ENCODE data around the gene ZNF804A. TPM values are rescaled to one million over a fixed set of nuclear protein-coding genes. Genes with fewer than 3 reads are reported as not detected.

Gene ZNF804A
- total RNA-seq, 1 donor: 0.73 TPM

DNA sequence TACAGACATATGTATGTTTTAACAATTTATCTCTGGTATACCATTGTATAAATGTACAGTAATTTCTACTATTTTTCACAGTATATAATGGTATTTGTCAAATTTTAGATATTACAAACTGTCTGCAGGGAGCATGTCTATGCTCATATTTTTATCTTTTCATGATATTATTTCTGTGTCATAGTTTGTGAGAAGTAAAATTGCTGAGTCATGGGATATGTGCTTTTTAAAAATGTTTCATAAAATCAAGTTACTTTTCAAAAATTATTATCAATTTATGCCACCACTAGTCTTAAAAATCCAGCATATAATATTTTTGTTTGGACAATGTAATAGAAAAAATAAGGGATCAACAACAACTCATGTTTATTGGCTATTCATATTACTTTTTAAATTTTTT, 9.1 kb upstream of the ZNF804A start:
- no peaks in the 10 kb centered on the region for H3K27me3 ChIP-seq (ENCODE audit: insufficient read depth, low read length)
- H3K4me1 ChIP-seq (ENCODE audit: insufficient read depth, low read length): no peaks in the 10 kb centered on the region
- H3K4me3 ChIP-seq (ENCODE audit: low read length): no peak overlapping the region
- H3K9me3 ChIP-seq (ENCODE audit: low read depth, low read length): no peaks in the 10 kb centered on the region

DNA sequence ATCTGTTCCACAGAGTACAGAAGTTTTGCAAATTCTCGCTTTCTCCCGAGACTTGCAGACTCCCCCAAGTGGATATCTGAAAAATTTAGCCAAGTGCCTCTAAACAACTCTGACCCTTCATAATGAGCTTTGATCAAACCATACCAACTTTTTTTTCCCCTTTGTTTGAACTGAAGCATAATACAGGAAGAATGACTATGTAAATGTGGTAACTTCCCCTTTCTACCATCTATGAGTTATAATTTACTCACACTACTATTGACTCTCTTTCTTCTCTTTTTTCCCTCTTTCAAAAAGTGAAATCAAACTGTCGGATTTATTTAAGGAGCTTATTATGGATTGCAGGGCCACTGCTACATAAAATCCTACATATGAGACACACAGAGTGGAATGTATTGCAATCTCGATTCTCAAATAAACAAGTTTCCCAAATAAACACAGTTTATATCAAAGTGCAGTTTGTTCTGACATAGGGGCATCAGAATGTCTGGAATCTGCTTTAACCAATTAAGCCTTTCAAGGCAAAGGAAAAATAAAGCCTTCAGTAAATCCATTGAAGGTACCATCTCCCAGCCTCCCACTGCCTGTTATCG, 1.4 kb upstream of the ZNF804A start:
- H3K4me1 ChIP-seq (ENCODE audit: insufficient read depth, low read length): peaks cover 11% of the 10 kb centered on the region
- no peaks in the 10 kb centered on the region for H3K9me3 ChIP-seq (ENCODE audit: low read depth, low read length)
- H3K4me3 ChIP-seq (ENCODE audit: low read length): peak overlapping the region; percentile 57
- H3K27me3 ChIP-seq (ENCODE audit: insufficient read depth, low read length): peaks cover 7% of the 10 kb centered on the region

- Histone ChIP-seq H3K4me1 (ENCODE audit: insufficient read depth, low read length) (peaks cover 11% of the 10 kb centered on the region), H3K27me3 (ENCODE audit: insufficient read depth, low read length) (peaks cover 7% of the 10 kb centered on the region), H3K9me3 (ENCODE audit: low read depth, low read length) (no peaks in the 10 kb centered on the region), H3K4me3 (ENCODE audit: low read length) (peak overlapping the region; percentile 57)
These were observed 748 bp upstream of the ZNF804A start for GRCh38 chr2:184597571-184597991.

- Histone ChIP-seq H3K4me1 (ENCODE audit: insufficient read depth, low read length) (peaks cover 11% of the 10 kb centered on the region), H3K4me3 (ENCODE audit: low read length) (peak overlapping the region; percentile 57), H3K27me3 (ENCODE audit: insufficient read depth, low read length) (peaks cover 7% of the 10 kb centered on the region), H3K9me3 (ENCODE audit: low read depth, low read length) (no peaks in the 10 kb centered on the region)
These were observed 370 bp upstream of the ZNF804A start for GRCh38 chr2:184598002-184598315.

DNA sequence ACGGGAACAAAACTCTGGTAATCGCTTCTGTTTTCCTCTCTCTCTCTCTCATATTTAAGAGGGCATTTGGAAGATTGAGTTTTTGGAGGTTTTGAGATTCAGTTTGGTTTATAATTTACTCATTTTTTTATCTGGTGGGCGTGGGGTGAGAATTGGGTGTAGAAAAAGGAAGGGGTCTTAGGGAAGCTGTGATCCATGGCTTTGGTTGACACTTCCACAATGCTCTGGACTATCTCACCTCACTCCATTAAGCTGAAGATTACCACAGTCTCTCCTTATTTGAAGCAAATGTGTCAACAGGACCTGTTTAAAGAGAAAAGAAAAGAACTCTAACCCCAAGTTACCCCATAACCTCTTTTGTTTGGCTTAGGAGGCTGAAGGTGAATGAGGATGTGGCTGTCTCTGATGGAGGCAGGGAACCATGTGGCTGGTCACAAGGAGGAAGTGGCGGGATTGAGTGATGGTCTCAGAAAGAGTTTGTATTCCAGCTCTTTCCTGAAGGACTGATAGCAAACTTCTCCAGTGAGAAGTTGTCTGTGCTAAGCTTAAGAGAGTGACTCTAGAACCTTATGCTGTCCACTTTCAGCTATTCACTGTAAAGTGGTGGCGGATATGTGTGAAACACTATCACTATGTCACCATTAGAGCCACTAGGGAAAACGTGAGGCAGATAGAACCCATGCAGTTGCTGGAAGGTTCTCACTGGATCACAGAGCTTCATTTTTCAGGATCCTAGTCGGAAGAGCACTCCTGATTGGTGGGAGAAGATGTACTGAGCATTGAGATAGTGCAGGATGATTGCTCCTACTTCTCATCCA, 934 bp downstream of the ZNF804A start:
- Histone ChIP-seq H3K4me3 (ENCODE audit: low read length) (peak overlapping the region; percentile 57), H3K27me3 (ENCODE audit: insufficient read depth, low read length) (peaks cover 7% of the 10 kb centered on the region)

GRCh38 chr2:184599872-184600222, 1.5 kb downstream of the ZNF804A start:
- Histone ChIP-seq H3K9me3 (ENCODE audit: low read depth, low read length) (no peaks in the 10 kb centered on the region), H3K4me1 (ENCODE audit: insufficient read depth, low read length) (peaks cover 11% of the 10 kb centered on the region), H3K27me3 (ENCODE audit: insufficient read depth, low read length) (peaks cover 7% of the 10 kb centered on the region), H3K4me3 (ENCODE audit: low read length) (peak overlapping the region; percentile 57)

More for the DNA sequence above, 934 bp downstream of the ZNF804A start:
- H3K9me3 ChIP-seq (ENCODE audit: low read depth, low read length): no peaks in the 10 kb centered on the region
- peaks cover 11% of the 10 kb centered on the region for H3K4me1 ChIP-seq (ENCODE audit: insufficient read depth, low read length)

GRCh38 chr2:184602734-184603133, 4.4 kb downstream of the ZNF804A start:
- Histone ChIP-seq H3K9me3 (ENCODE audit: low read depth, low read length) (no peaks in the 10 kb centered on the region), H3K4me1 (ENCODE audit: insufficient read depth, low read length) (peaks cover 8% of the 10 kb centered on the region), H3K4me3 (ENCODE audit: low read length) (no peak overlapping the region), H3K27me3 (ENCODE audit: insufficient read depth, low read length) (peaks cover 7% of the 10 kb centered on the region)

GRCh38 chr2:184610891-184611290, 12.6 kb downstream of the ZNF804A start:
- no peaks in the 10 kb centered on the region for H3K9me3 ChIP-seq (ENCODE audit: low read depth, low read length)
- peaks cover 11% of the 10 kb centered on the region for H3K4me1 ChIP-seq (ENCODE audit: insufficient read depth, low read length)
- H3K4me3 ChIP-seq (ENCODE audit: low read length): no peak overlapping the region
- H3K27me3 ChIP-seq (ENCODE audit: insufficient read depth, low read length): no peaks in the 10 kb centered on the region

- H3K9me3 ChIP-seq (ENCODE audit: low read depth, low read length): no peaks in the 10 kb centered on the region
- no peak overlapping the region for H3K4me3 ChIP-seq (ENCODE audit: low read length)
- H3K4me1 ChIP-seq (ENCODE audit: insufficient read depth, low read length): peaks cover 11% of the 10 kb centered on the region
These were observed 13.2 kb downstream of the ZNF804A start for GRCh38 chr2:184611361-184612085.

GRCh38 chr2:184620367-184620766, 22.0 kb downstream of the ZNF804A start:
- H3K27me3 ChIP-seq (ENCODE audit: insufficient read depth, low read length): no peaks in the 10 kb centered on the region
- H3K4me1 ChIP-seq (ENCODE audit: insufficient read depth, low read length): no peaks in the 10 kb centered on the region
- H3K9me3 ChIP-seq (ENCODE audit: low read depth, low read length): no peaks in the 10 kb centered on the region
- H3K4me3 ChIP-seq (ENCODE audit: low read length): no peak overlapping the region

More at GRCh38 chr2:184611361-184612085, 13.2 kb downstream of the ZNF804A start:
- H3K27me3 ChIP-seq (ENCODE audit: insufficient read depth, low read length): no peaks in the 10 kb centered on the region

DNA sequence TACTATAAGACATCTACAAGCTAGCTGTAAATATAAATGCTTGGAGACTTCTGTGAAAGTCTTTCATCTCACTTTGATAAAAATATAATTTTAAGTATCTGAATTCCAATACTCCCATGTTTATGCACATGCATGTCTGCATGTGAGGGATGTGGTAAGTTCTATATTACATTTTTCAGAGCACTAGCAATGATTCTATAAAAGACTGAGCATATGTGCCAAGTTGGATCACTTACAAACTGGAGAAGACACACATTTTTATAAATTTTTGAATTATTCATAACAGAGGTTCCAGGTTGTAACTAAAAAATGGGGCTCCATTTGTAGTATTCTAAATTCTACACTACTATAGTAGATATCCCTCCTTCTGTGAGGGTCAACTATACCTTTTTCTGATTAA, 26.0 kb downstream of the ZNF804A start:
- no peaks in the 10 kb centered on the region for H3K9me3 ChIP-seq (ENCODE audit: low read depth, low read length)
- H3K27me3 ChIP-seq (ENCODE audit: insufficient read depth, low read length): no peaks in the 10 kb centered on the region
- H3K4me1 ChIP-seq (ENCODE audit: insufficient read depth, low read length): peaks cover 3% of the 10 kb centered on the region
- H3K4me3 ChIP-seq (ENCODE audit: low read length): no peak overlapping the region

- Histone ChIP-seq H3K9me3 (ENCODE audit: low read depth, low read length) (no peaks in the 10 kb centered on the region), H3K4me3 (ENCODE audit: low read length) (no peak overlapping the region), H3K4me1 (ENCODE audit: insufficient read depth, low read length) (peaks cover 3% of the 10 kb centered on the region), H3K27me3 (ENCODE audit: insufficient read depth, low read length) (no peaks in the 10 kb centered on the region)
These were observed 29.7 kb downstream of the ZNF804A start for GRCh38 chr2:184628051-184628450.

GRCh38 chr2:184633726-184634125, 35.4 kb downstream of the ZNF804A start:
- no peaks in the 10 kb centered on the region for H3K27me3 ChIP-seq (ENCODE audit: insufficient read depth, low read length)
- H3K4me1 ChIP-seq (ENCODE audit: insufficient read depth, low read length): no peaks in the 10 kb centered on the region
- H3K4me3 ChIP-seq (ENCODE audit: low read length): no peak overlapping the region
- no peaks in the 10 kb centered on the region for H3K9me3 ChIP-seq (ENCODE audit: low read depth, low read length)

- no peak overlapping the region for H3K4me3 ChIP-seq (ENCODE audit: low read length)
- H3K4me1 ChIP-seq (ENCODE audit: insufficient read depth, low read length): no peaks in the 10 kb centered on the region
- H3K27me3 ChIP-seq (ENCODE audit: insufficient read depth, low read length): no peaks in the 10 kb centered on the region
- no peaks in the 10 kb centered on the region for H3K9me3 ChIP-seq (ENCODE audit: low read depth, low read length)
These were observed 39.5 kb downstream of the ZNF804A start for GRCh38 chr2:184637781-184638180.

DNA sequence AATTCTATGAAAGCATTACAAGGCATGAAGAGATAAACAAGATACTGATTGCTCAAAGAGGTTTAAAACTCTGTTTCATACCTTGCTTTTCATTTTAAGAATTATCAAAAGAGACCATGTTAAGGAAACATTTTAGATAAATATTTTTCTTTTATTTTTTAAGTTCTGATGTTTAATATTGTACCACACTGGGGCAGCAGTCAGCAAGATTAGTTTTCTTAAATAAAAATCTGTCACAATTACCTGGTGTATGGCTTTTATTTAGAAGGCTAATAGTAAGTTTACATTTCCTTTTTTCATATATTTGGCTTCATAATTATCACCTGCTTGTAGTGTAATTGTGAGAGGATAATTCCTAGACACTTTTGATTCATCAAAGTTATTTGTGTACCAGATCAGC, 46.4 kb downstream of the ZNF804A start:
- Histone ChIP-seq H3K4me1 (ENCODE audit: insufficient read depth, low read length) (no peaks in the 10 kb centered on the region), H3K9me3 (ENCODE audit: low read depth, low read length) (peaks cover 16% of the 10 kb centered on the region), H3K27me3 (ENCODE audit: insufficient read depth, low read length) (no peaks in the 10 kb centered on the region), H3K4me3 (ENCODE audit: low read length) (no peak overlapping the region)
